Activated CD4-positive, alpha-beta T cell treated with anti-CD3 and anti-CD28 coated beads, Interleukin-2, amount 50 U/mL, for 1 hour (primary cell): ENCODE measurements around the gene ATP10A.

ENCODE experiments used
- DNase-seq: peaks from one replicate; pipeline ENCODE4 v3.0.0-alpha.2; 2020

ATP10A gene, protein sequence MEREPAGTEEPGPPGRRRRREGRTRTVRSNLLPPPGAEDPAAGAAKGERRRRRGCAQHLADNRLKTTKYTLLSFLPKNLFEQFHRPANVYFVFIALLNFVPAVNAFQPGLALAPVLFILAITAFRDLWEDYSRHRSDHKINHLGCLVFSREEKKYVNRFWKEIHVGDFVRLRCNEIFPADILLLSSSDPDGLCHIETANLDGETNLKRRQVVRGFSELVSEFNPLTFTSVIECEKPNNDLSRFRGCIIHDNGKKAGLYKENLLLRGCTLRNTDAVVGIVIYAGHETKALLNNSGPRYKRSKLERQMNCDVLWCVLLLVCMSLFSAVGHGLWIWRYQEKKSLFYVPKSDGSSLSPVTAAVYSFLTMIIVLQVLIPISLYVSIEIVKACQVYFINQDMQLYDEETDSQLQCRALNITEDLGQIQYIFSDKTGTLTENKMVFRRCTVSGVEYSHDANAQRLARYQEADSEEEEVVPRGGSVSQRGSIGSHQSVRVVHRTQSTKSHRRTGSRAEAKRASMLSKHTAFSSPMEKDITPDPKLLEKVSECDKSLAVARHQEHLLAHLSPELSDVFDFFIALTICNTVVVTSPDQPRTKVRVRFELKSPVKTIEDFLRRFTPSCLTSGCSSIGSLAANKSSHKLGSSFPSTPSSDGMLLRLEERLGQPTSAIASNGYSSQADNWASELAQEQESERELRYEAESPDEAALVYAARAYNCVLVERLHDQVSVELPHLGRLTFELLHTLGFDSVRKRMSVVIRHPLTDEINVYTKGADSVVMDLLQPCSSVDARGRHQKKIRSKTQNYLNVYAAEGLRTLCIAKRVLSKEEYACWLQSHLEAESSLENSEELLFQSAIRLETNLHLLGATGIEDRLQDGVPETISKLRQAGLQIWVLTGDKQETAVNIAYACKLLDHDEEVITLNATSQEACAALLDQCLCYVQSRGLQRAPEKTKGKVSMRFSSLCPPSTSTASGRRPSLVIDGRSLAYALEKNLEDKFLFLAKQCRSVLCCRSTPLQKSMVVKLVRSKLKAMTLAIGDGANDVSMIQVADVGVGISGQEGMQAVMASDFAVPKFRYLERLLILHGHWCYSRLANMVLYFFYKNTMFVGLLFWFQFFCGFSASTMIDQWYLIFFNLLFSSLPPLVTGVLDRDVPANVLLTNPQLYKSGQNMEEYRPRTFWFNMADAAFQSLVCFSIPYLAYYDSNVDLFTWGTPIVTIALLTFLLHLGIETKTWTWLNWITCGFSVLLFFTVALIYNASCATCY (N-terminal part only)

DNA sequence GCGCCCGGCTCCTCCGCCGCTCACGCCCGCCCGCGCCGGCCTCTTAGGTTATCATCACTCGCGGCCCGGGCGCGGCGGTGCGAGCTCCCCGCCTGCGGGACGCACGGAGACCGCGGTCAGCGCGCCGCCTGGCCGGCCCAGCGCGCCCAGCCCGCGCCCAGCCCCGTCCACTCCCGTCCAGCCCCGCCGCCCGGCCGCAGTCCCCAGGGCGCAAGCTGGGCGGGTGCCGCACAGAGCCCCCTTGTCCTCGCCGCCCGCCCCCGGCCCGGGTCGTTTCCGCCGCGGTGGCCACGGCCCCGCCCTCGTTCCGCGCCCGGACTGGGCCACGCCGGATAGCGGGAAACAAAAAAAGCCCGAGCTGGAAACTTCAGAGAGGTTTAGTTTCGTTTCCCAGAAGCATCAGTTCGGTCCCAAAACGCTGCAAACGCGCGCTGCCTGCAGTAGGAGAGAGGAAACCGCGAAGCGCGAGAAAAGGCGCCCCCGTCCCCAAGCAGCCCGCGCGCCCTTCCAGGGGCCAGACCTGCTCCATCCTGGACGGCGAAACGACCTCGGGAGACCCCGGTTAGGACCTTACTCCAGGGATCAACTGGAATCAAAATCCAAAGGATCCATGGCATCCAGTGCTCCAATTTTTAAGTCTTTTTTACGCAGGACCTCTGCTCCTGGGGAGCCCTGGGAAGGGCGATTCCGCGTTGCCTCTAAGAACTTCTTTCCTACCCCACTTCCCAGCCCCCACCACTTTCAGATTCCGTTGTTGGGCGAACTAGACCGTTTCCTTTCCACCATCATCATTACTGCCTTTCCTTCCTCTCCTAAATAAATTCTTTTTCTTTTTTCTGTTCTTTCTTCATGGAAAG, at the start of gene ATP10A:
Gene ATP10A (minus strand): TSS at position 217 of the 857 bp plus-strand sequence. CDS start 231 bp downstream, outside the sequence.
- DNase-seq: peak; percentile 35

GRCh38 chr15:25912035-25912434, 48.9 kb upstream of the ATP10A start:
- DNase-seq: no peak

GRCh38 chr15:25910832-25911231, 47.7 kb upstream of the ATP10A start:
- DNase-seq: no peak

DNA sequence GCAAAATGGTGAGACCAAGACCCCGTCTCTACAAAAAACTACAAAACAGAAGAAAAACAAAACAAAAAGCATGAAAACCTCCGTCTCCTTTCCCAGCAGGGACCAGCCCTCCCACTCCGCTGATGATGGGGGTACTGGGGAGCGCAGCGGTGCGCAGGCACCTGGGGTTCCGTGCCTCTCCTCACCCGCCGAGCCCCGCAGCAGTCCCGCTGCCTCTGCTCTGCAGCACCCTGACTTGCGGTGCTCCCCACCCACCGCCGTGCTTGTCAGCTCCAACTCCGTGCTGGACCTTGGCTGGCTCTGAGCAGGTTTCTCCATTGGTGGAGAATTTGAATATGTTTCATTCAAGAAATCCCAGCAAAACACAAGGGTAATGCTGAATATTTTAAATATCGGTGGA, 46.7 kb upstream of the ATP10A start:
- DNase-seq: no peak

DNA sequence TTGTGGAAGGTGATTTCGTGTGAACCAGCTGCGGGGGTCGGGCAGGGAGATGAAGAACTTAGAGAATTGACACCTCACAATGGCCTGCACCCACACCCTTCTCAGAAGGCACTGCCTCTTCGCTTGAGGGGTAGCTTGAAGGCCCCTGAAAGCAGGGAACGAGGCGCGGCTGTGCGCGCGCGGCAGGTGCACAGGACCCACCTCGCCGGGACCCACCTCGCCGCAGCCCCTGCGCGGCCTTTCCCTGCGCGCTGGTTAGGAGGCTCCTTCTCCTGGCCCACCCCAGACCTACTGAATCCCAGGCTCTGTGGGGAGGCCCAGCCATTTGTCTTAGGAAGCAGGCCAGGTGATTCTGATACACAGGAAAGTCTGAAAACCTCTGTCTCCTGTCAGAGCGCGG, 46.2 kb upstream of the ATP10A start:
- no peak for DNase-seq

- no peak for DNase-seq
These were observed 42.0 kb upstream of the ATP10A start for GRCh38 chr15:25905140-25905539.

DNA sequence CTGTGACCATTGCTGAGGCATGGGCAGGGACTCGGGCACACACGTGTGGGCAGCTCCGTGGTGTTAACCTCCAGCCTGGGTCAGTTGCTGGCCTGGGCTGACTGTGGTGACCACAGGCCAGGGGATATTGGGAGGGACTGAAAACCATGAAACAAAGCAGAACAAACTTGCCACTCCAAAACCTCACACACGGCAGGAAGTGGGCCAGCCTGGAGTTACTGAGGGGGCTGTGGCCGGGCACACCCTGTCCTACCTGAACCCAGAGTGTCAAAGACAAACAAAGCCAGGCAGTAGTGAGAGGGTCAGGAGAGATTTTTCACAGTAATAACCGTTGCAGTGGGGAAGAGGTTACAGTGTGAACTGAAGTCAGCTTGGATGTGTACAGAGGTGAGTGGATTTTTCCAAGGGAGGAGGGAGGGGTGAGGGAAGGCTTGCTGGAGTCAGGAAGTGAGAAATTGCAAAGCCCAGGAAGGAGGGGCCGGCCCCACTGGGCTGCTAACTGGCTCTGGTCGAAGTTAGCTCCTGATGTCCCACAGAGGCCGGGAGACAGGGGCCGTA, 40.0 kb upstream of the ATP10A start:
- no peak for DNase-seq

DNA sequence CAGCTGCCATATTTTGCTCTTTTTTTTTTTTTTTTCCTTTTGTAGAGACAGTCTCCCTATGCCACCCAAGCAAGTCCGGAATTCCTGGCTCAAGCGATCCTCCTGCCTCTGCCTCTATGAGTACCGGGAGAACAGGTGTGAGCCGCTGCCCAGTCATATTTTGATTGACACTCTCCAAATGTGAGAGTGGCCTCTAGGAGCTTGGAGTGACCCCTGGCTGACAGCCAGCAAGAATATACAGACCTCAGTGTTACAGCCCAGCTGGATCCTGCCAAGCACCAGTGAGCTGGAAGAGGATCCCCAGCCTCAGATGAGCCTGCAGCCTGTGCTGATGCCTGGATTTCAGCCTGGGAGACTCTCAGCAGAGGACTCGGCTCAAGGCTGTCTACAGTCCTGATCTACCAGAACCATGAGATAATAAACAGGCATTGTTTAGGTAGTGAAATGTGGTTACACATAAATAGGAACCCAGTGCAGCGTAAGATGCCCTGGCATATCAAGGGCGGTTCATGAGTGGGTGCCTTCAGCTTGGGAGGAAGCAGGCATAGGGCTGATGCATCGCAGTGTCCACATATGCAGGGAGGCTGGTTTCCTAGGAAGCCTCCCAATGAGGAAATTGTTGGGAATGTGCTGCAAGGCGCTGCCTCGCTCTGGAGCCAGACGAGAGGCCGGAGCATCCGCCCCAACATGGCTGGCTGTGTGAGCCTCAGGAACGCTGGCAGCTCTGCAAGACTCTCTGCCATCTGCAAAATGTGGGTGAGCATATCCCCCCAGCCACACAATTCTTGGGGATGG, 38.9 kb upstream of the ATP10A start:
- no peak for DNase-seq

- no peak for DNase-seq
These were observed 37.8 kb upstream of the ATP10A start for GRCh38 chr15:25900901-25901300.

GRCh38 chr15:25900431-25900830, 37.3 kb upstream of the ATP10A start:
- DNase-seq: no peak

- DNase-seq: no peak
These were observed 36.7 kb upstream of the ATP10A start for GRCh38 chr15:25899870-25900269.

DNA sequence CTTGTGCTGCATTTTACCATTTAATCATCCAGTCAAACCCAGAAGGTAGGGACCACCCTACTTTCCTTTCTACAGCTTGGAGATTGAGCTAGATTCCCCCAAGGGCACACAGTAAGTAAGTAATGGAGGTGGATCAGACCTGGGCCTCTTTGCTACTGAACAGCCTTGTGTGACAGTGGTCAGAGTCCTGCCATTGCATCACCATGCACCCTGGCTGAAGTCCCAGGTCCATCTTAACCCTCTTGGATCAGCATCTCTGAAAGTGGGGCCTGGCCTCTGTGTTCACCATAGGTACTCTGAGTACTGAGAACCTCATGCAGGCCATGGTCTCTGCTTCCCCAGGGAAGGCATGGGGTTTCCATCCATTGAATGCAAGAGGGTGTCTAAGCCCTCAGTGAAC, 34.5 kb upstream of the ATP10A start:
- no peak for DNase-seq

- DNase-seq: no peak
These were observed 31.3 kb upstream of the ATP10A start for GRCh38 chr15:25894371-25894902.

DNA sequence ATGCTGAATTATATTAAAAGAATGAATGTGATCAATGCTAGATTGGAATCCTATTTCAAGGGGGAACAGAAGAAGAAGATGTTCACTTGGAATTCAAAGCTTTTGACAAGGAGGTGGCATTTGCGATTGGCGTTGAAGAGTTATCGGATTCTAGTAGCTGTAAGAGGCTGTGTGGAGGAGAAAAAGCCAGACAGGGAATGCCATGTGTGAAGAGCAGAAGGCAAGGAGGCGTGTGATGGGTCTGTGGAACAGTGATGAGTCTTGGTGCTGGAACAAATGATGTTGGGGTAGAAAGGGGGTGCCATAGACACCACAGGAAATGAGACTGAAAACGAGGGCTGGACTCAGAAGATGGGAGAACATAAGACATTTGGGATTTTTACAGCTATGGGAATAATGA, 30.5 kb upstream of the ATP10A start:
- DNase-seq: no peak

GRCh38 chr15:25892126-25892525, 29.0 kb upstream of the ATP10A start:
- DNase-seq: no peak

- no peak for DNase-seq
These were observed 28.0 kb upstream of the ATP10A start for GRCh38 chr15:25891081-25891480.

DNA sequence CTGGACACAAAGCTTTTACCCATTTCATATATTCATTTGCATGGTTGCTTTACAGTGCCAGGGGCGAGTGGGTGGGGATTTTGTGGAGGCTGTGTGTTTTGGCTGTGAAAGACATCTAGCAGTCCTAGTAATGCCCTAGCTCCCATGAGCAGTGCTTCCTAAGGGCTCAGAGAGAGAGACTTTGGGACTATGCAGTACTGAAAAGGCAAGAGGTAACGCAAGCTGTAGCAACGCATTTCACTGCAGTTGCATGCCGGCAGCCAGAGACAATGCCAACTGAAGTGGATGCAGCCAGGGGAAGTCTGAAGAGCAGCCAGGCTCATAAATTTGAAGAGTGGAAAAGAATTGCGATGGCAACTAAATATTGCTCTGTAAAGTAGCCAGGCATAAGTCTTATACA, 27.4 kb upstream of the ATP10A start:
- DNase-seq: no peak

- DNase-seq: no peak
These were observed 24.7 kb upstream of the ATP10A start for GRCh38 chr15:25887870-25888269.

GRCh38 chr15:25886498-25887140, 23.5 kb upstream of the ATP10A start:
- no peak for DNase-seq

- DNase-seq: no peak
These were observed 21.2 kb upstream of the ATP10A start for GRCh38 chr15:25884370-25884769.
